ENCODE measurements around the gene CRTC3.

CRTC3 gene

GRCh38 chr15:90624278-90624981 is 94.7 kb downstream of the CRTC3 start:
- H2AFZ ChIP-seq (ENCODE audit: insufficient read depth, low read length, poor library complexity) = no peak overlapping the region
- no peaks in the 10 kb centered on the region for H3K27me3 ChIP-seq (ENCODE audit: insufficient read depth, low read length)
- H2BK12ac ChIP-seq (ENCODE audit: low read length) = no peak overlapping the region
- H3K23ac ChIP-seq (ENCODE audit: low read length) = no peak overlapping the region
- H3K4me2 ChIP-seq (ENCODE audit: low read length) = no peak overlapping the region
- peaks cover 45 to 68% of the 10 kb centered on the region in 2 experiments for H3K36me3 ChIP-seq (ENCODE audit: control insufficient read depth in 1 of 2, insufficient read depth in 2 of 2, low read length in 2 of 2)
- no peak overlapping the region for H2AK5ac ChIP-seq (ENCODE audit: low read length)
- no peaks in the 10 kb centered on the region for H3K9me3 ChIP-seq (ENCODE audit: insufficient read depth, low read depth, low read length)
- no peak overlapping the region for H3K4me3 ChIP-seq (ENCODE audit: low read depth, low read length)
- no peak overlapping the region for H3K14ac ChIP-seq (ENCODE audit: low read length)
- no CpG with 5 or more reads among the region's 13 CpGs for WGBS (ENCODE audit: extremely low coverage, insufficient coverage, insufficient read length)
- no peak overlapping the region for H2BK5ac ChIP-seq (ENCODE audit: low read depth, low read length, poor library complexity)
- no peaks in the 10 kb centered on the region for H3K79me1 ChIP-seq (ENCODE audit: low read length)
- no peak overlapping the region for H4K8ac ChIP-seq (ENCODE audit: low read depth, low read length)
- no peaks in the 10 kb centered on the region for H3K4me1 ChIP-seq (ENCODE audit: control insufficient read depth in 1 of 2, insufficient read depth in 2 of 2, low read length in 2 of 2)
- H4K91ac ChIP-seq (ENCODE audit: low read depth, low read length) = no peak overlapping the region
- no peaks in the 10 kb centered on the region for H3K79me2 ChIP-seq (ENCODE audit: control insufficient read depth, insufficient read depth, low read length, poor library complexity)
- no peak overlapping the region for H4K12ac ChIP-seq (ENCODE audit: low read depth, low read length)
- no peak overlapping the region for H3K4ac ChIP-seq (ENCODE audit: low read depth, low read length)
- no peak overlapping the region for H3K18ac ChIP-seq (ENCODE audit: low read length)
- H2BK120ac ChIP-seq (ENCODE audit: insufficient read depth, low read length, poor library complexity) = no peak overlapping the region
- no peak for DNase-seq
- no peak overlapping the region for H3K9ac ChIP-seq (ENCODE audit: low read length)
- H3K27ac ChIP-seq (ENCODE audit: low read depth, low read length) = no peak overlapping the region

GRCh38 chr15:90625037-90625436 is 95.3 kb downstream of the CRTC3 start:
- Histone ChIP-seq H4K8ac (ENCODE audit: low read depth, low read length) (no peak overlapping the region), H3K18ac (ENCODE audit: low read length) (no peak overlapping the region), H3K23ac (ENCODE audit: low read length) (no peak overlapping the region), H3K4ac (ENCODE audit: low read depth, low read length) (no peak overlapping the region), H2AK5ac (ENCODE audit: low read length) (no peak overlapping the region), H3K36me3 (ENCODE audit: control insufficient read depth in 1 of 2, insufficient read depth in 2 of 2, low read length in 2 of 2) (peaks cover 46 to 69% of the 10 kb centered on the region in 2 experiments), H4K91ac (ENCODE audit: low read depth, low read length) (no peak overlapping the region), H4K12ac (ENCODE audit: low read depth, low read length) (no peak overlapping the region), H3K14ac (ENCODE audit: low read length) (no peak overlapping the region), H2BK12ac (ENCODE audit: low read length) (no peak overlapping the region), H3K9ac (ENCODE audit: low read length) (no peak overlapping the region), H3K4me3 (ENCODE audit: low read depth, low read length) (no peak overlapping the region), H2BK5ac (ENCODE audit: low read depth, low read length, poor library complexity) (no peak overlapping the region), H2BK120ac (ENCODE audit: insufficient read depth, low read length, poor library complexity) (no peak overlapping the region), H2AFZ (ENCODE audit: insufficient read depth, low read length, poor library complexity) (no peak overlapping the region), H3K79me1 (ENCODE audit: low read length) (no peaks in the 10 kb centered on the region), H3K27ac (ENCODE audit: low read depth, low read length) (no peak overlapping the region), H3K9me3 (ENCODE audit: insufficient read depth, low read depth, low read length) (no peaks in the 10 kb centered on the region), H3K4me2 (ENCODE audit: low read length) (no peak overlapping the region), H3K79me2 (ENCODE audit: control insufficient read depth, insufficient read depth, low read length, poor library complexity) (no peaks in the 10 kb centered on the region), H3K4me1 (ENCODE audit: control insufficient read depth in 1 of 2, insufficient read depth in 2 of 2, low read length in 2 of 2) (no peaks in the 10 kb centered on the region), H3K27me3 (ENCODE audit: insufficient read depth, low read length) (no peaks in the 10 kb centered on the region)
- WGBS (ENCODE audit: extremely low coverage, insufficient coverage, insufficient read length) = no CpG with 5 or more reads among the region's 7 CpGs
- DNase-seq = no peak

GRCh38 chr15:90629217-90629616 is 99.5 kb downstream of the CRTC3 start:
- no peak overlapping the region for H3K14ac ChIP-seq (ENCODE audit: low read length)
- no peak overlapping the region for H2BK12ac ChIP-seq (ENCODE audit: low read length)
- peak overlapping the region; percentile 31 for H3K4me3 ChIP-seq (ENCODE audit: low read depth, low read length)
- H2BK120ac ChIP-seq (ENCODE audit: insufficient read depth, low read length, poor library complexity) = no peak overlapping the region
- WGBS (ENCODE audit: extremely low coverage, insufficient coverage, insufficient read length) = no CpG with 5 or more reads among the region's 12 CpGs
- no peak overlapping the region for H4K8ac ChIP-seq (ENCODE audit: low read depth, low read length)
- H3K79me1 ChIP-seq (ENCODE audit: low read length) = no peaks in the 10 kb centered on the region
- H3K27me3 ChIP-seq (ENCODE audit: insufficient read depth, low read length) = no peaks in the 10 kb centered on the region
- H4K12ac ChIP-seq (ENCODE audit: low read depth, low read length) = no peak overlapping the region
- no peaks in the 10 kb centered on the region for H3K4me1 ChIP-seq (ENCODE audit: control insufficient read depth in 1 of 2, insufficient read depth in 2 of 2, low read length in 2 of 2)
- DNase-seq = no peak
- no peak overlapping the region for H4K91ac ChIP-seq (ENCODE audit: low read depth, low read length)
- H3K18ac ChIP-seq (ENCODE audit: low read length) = no peak overlapping the region
- no peak overlapping the region for H3K27ac ChIP-seq (ENCODE audit: low read depth, low read length)
- H3K36me3 ChIP-seq (ENCODE audit: control insufficient read depth in 1 of 2, insufficient read depth in 2 of 2, low read length in 2 of 2) = peaks cover 44 to 60% of the 10 kb centered on the region in 2 experiments
- H2AFZ ChIP-seq (ENCODE audit: insufficient read depth, low read length, poor library complexity) = no peak overlapping the region
- no peaks in the 10 kb centered on the region for H3K79me2 ChIP-seq (ENCODE audit: control insufficient read depth, insufficient read depth, low read length, poor library complexity)
- H2AK5ac ChIP-seq (ENCODE audit: low read length) = no peak overlapping the region
- H3K4me2 ChIP-seq (ENCODE audit: low read length) = no peak overlapping the region
- no peak overlapping the region for H3K23ac ChIP-seq (ENCODE audit: low read length)
- H3K9ac ChIP-seq (ENCODE audit: low read length) = no peak overlapping the region
- no peak overlapping the region for H3K4ac ChIP-seq (ENCODE audit: low read depth, low read length)
- no peak overlapping the region for H2BK5ac ChIP-seq (ENCODE audit: low read depth, low read length, poor library complexity)
- H3K9me3 ChIP-seq (ENCODE audit: insufficient read depth, low read depth, low read length) = no peaks in the 10 kb centered on the region

GRCh38 chr15:90633360-90633759 is 103.6 kb downstream of the CRTC3 start:
- H2BK12ac ChIP-seq (ENCODE audit: low read length) = no peak overlapping the region
- no peaks in the 10 kb centered on the region for H3K79me2 ChIP-seq (ENCODE audit: control insufficient read depth, insufficient read depth, low read length, poor library complexity)
- peaks cover 39 to 52% of the 10 kb centered on the region in 2 experiments for H3K36me3 ChIP-seq (ENCODE audit: control insufficient read depth in 1 of 2, insufficient read depth in 2 of 2, low read length in 2 of 2)
- no peak overlapping the region for H3K4me2 ChIP-seq (ENCODE audit: low read length)
- no peak overlapping the region for H4K91ac ChIP-seq (ENCODE audit: low read depth, low read length)
- H3K9ac ChIP-seq (ENCODE audit: low read length) = no peak overlapping the region
- no peak overlapping the region for H3K27ac ChIP-seq (ENCODE audit: low read depth, low read length)
- H3K27me3 ChIP-seq (ENCODE audit: insufficient read depth, low read length) = no peaks in the 10 kb centered on the region
- no peak overlapping the region for H3K4me3 ChIP-seq (ENCODE audit: low read depth, low read length)
- no peak overlapping the region for H3K23ac ChIP-seq (ENCODE audit: low read length)
- H3K18ac ChIP-seq (ENCODE audit: low read length) = no peak overlapping the region
- H2AFZ ChIP-seq (ENCODE audit: insufficient read depth, low read length, poor library complexity) = no peak overlapping the region
- no peak overlapping the region for H4K8ac ChIP-seq (ENCODE audit: low read depth, low read length)
- H2BK120ac ChIP-seq (ENCODE audit: insufficient read depth, low read length, poor library complexity) = no peak overlapping the region
- WGBS (ENCODE audit: extremely low coverage, insufficient coverage, insufficient read length) = no CpG with 5 or more reads among the region's 3 CpGs
- no peak overlapping the region for H2AK5ac ChIP-seq (ENCODE audit: low read length)
- DNase-seq = no peak
- no peak overlapping the region for H3K14ac ChIP-seq (ENCODE audit: low read length)
- H3K4me1 ChIP-seq (ENCODE audit: control insufficient read depth in 1 of 2, insufficient read depth in 2 of 2, low read length in 2 of 2) = no peaks in the 10 kb centered on the region
- no peaks in the 10 kb centered on the region for H3K9me3 ChIP-seq (ENCODE audit: insufficient read depth, low read depth, low read length)
- no peak overlapping the region for H4K12ac ChIP-seq (ENCODE audit: low read depth, low read length)
- no peak overlapping the region for H2BK5ac ChIP-seq (ENCODE audit: low read depth, low read length, poor library complexity)
- H3K4ac ChIP-seq (ENCODE audit: low read depth, low read length) = no peak overlapping the region
- no peaks in the 10 kb centered on the region for H3K79me1 ChIP-seq (ENCODE audit: low read length)
